Renal cortical epithelial cell (primary cell): ENCODE data around the gene RNASE12. TPM values are rescaled to one million over a fixed set of nuclear protein-coding genes. Genes with fewer than 3 reads are reported as not detected.
"Not testable (repeated sequence)": the region's sequence is repeated elsewhere in the genome, so short reads cannot be mapped to it uniquely, and the experiment has no call there.

Experiments used
- DNase-seq: peaks from one replicate; pipeline ENCODE4 v3.0.0-alpha.2; 2011; ENCODE audit warnings: low read depth
- total RNA-seq: library from RNA; depleted of rRNA; stranded (reverse); fragments of >200 nt; gene quantifications from 2 replicates; pipeline ENCODE4 v1.2.3, GENCODE V29; 2014

RNASE12 gene
- total RNA-seq, 1 donor from 2014 or later, result not detected

GRCh38 chr14:20583142-20583541, 8.0 kb downstream of the RNASE12 start:
- no peak for DNase-seq

- no peak for DNase-seq
These were observed 10.9 kb downstream of the RNASE12 start for GRCh38 chr14:20580242-20580641.

GRCh38 chr14:20578784-20579502, 12.2 kb downstream of the RNASE12 start:
- no peak for DNase-seq

GRCh38 chr14:20578325-20578724, 12.9 kb downstream of the RNASE12 start:
- DNase-seq, result no peak

- DNase-seq, result not testable (repeated sequence)
These were observed 18.7 kb downstream of the RNASE12 start for GRCh38 chr14:20572382-20572990.

GRCh38 chr14:20570720-20571119, 20.5 kb downstream of the RNASE12 start:
- DNase-seq, result not testable (repeated sequence)

GRCh38 chr14:20569865-20570264, 21.3 kb downstream of the RNASE12 start:
- not testable (repeated sequence) for DNase-seq

GRCh38 chr14:20569066-20569465, 22.1 kb downstream of the RNASE12 start:
- DNase-seq, result no peak

GRCh38 chr14:20568393-20568792, 22.8 kb downstream of the RNASE12 start:
- no peak for DNase-seq

- not testable (repeated sequence) for DNase-seq
These were observed 24.0 kb downstream of the RNASE12 start for GRCh38 chr14:20567199-20567598.

GRCh38 chr14:20564501-20564997, 26.6 kb downstream of the RNASE12 start:
- DNase-seq, result no peak

- DNase-seq, result no peak
These were observed 27.2 kb downstream of the RNASE12 start for GRCh38 chr14:20563971-20564370.

- no peak for DNase-seq
These were observed 30.2 kb downstream of the RNASE12 start, which contains the start of gene RNASE9 for GRCh38 chr14:20560961-20561360. Gene RNASE9, minus strand, starts transcription at chr14:20561047.

- no peak for DNase-seq
These were observed 31.7 kb downstream of the RNASE12 start for GRCh38 chr14:20559461-20559904.

- no peak for DNase-seq
These were observed 34.0 kb downstream of the RNASE12 start for GRCh38 chr14:20557212-20557542.

GRCh38 chr14:20556500-20557211, 34.5 kb downstream of the RNASE12 start:
- DNase-seq, result no peak

GRCh38 chr14:20555845-20556244, 35.3 kb downstream of the RNASE12 start:
- DNase-seq, result no peak

- no peak for DNase-seq
These were observed 38.2 kb downstream of the RNASE12 start for GRCh38 chr14:20553024-20553423.

- no peak for DNase-seq
These were observed 39.6 kb downstream of the RNASE12 start for GRCh38 chr14:20551606-20552005.

- no peak for DNase-seq
These were observed 40.2 kb downstream of the RNASE12 start for GRCh38 chr14:20550926-20551325.

- no peak for DNase-seq
These were observed 42.6 kb downstream of the RNASE12 start for GRCh38 chr14:20548414-20549158.

GRCh38 chr14:20546877-20547276, 44.3 kb downstream of the RNASE12 start:
- DNase-seq, result no peak
